Keratinocyte (primary cell): ENCODE results near the gene TIRAP. TPM values are rescaled to one million over a fixed set of nuclear protein-coding genes. Genes with fewer than 3 reads are reported as not detected.

Source experiments
- DNase-seq: peaks from one replicate; pipeline ENCODE4 v3.0.0-alpha.2; 2011; ENCODE audit warnings: low read depth, missing footprints, low spot score
- FAIRE-seq: peaks from 2 replicates; lab custom pipeline; 2011; peaks lifted over from hg19 to GRCh38; lab: Jason Lieb, UNC
- H2AFZ ChIP-seq: 2 replicates; pipeline ENCODE4 v1.6.0; 2012; ENCODE audit warnings: low read length, control low read depth, inconsistent platforms; ENCODE audit not compliant: control insufficient read depth
- H3K27ac ChIP-seq: 2 replicates; pipeline ENCODE4 v1.5.1; 2011; ENCODE audit warnings: low read length; ENCODE audit not compliant: control insufficient read depth, insufficient read depth
- H3K27me3 ChIP-seq: 3 replicates; pipeline ENCODE4 v1.6.0; 2011; ENCODE audit warnings: low read length; ENCODE audit not compliant: control insufficient read depth, insufficient read depth; ENCODE audit errors: extremely low read depth
- H3K36me3 ChIP-seq, 2 experiments: 2 replicates in 1 of 2; 3 replicates in 1 of 2; pipeline ENCODE4 v1.5.1; 2011; ENCODE audit warnings: low read length in 2 of 2, mild to moderate bottlenecking in 1 of 2; ENCODE audit not compliant: control insufficient read depth in 2 of 2, insufficient read depth in 2 of 2; ENCODE audit errors: extremely low read depth in 1 of 2
- H3K4me1 ChIP-seq: 3 replicates; pipeline ENCODE4 v1.5.1; 2011; ENCODE audit warnings: low read length; ENCODE audit not compliant: control insufficient read depth, insufficient read depth; ENCODE audit errors: extremely low read depth
- H3K4me2 ChIP-seq: 3 replicates; pipeline ENCODE4 v1.6.0; 2011; ENCODE audit warnings: low read depth, low read length; ENCODE audit not compliant: control insufficient read depth, insufficient read depth; ENCODE audit errors: extremely low read depth
- H3K4me3 ChIP-seq, 3 experiments: fragments of 200-600 bp in 1 of 3; sonication (generic) in 1 of 3; 2 replicates in 2 of 3; 3 replicates in 1 of 3; pipeline ENCODE4 v1.5.1; 2011 to 2016; ENCODE audit warnings: low read length in 3 of 3, mild to moderate bottlenecking in 3 of 3, control low read depth in 2 of 3, inconsistent platforms in 1 of 3, low read depth in 1 of 3, mixed read lengths in 1 of 3, mixed run types in 1 of 3, moderate library complexity in 1 of 3; ENCODE audit not compliant: control insufficient read depth in 2 of 3, insufficient read depth in 2 of 3; ENCODE audit errors: extremely low read depth in 1 of 3
- H3K79me2 ChIP-seq: 2 replicates; pipeline ENCODE4 v1.6.0; 2012; ENCODE audit warnings: low read length; ENCODE audit not compliant: control insufficient read depth, insufficient read depth
- H3K9ac ChIP-seq: 3 replicates; pipeline ENCODE4 v1.6.0; 2011; ENCODE audit warnings: low read length; ENCODE audit not compliant: control insufficient read depth, insufficient read depth; ENCODE audit errors: extremely low read depth
- H3K9me1 ChIP-seq: 3 replicates; pipeline ENCODE4 v1.6.0; 2011; ENCODE audit warnings: low read length; ENCODE audit not compliant: control insufficient read depth, insufficient read depth; ENCODE audit errors: extremely low read depth
- H3K9me3 ChIP-seq: 2 replicates; pipeline ENCODE4 v1.5.1; 2012; ENCODE audit warnings: low read depth, low read length; ENCODE audit not compliant: control insufficient read depth
- H4K20me1 ChIP-seq: 3 replicates; pipeline ENCODE4 v1.6.0; 2011; ENCODE audit warnings: low read length; ENCODE audit not compliant: control insufficient read depth, insufficient read depth; ENCODE audit errors: extremely low read depth
- CTCF ChIP-seq, 3 experiments: IDR thresholded peaks in 1 of 3; conservative IDR thresholded peaks in 1 of 3; optimal IDR thresholded peaks in 1 of 3; 2 replicates in 2 of 3; 3 replicates in 1 of 3; pipeline versions ENCODE3 to v1.5.1; 2011; ENCODE audit warnings: low read length in 3 of 3, mild to moderate bottlenecking in 3 of 3, moderate library complexity in 2 of 3, control low read depth in 1 of 3, inconsistent platforms in 1 of 3; ENCODE audit not compliant: insufficient read depth in 2 of 3; ENCODE audit errors: extremely low read depth in 1 of 3
- EZH2 ChIP-seq: IDR thresholded peaks from one replicate; pipeline ENCODE4 v1.6.1; 2012; ENCODE audit warnings: inconsistent platforms, mild to moderate bottlenecking, low read length, moderate library complexity
- dilution Hi-C: fragments of 300-500 bp; cut with MboI; formaldehyde crosslinking; loops from one replicate; pipeline ENCODE4 v1.7.0; 2020; ENCODE audit warnings: low sequenced_read_pairs; ENCODE audit not compliant: extremely low pct_ligation_motif_present
- polyA plus RNA-seq, 5 experiments: library from polyadenylated mRNA; depleted of rRNA in 3 of 5; stranded (reverse) in 3 of 5; stranded (forward) in 1 of 5; unstranded in 1 of 5; fragments of >200 nt; gene quantifications; 1 replicate in 1 of 5; 2 replicates in 3 of 5; 3 replicates in 1 of 5; pipeline versions ENCODE4 v1.2.1 to v1.2.3, GENCODE V29; 2011 to 2012; ENCODE audit warnings: missing spikeins in 2 of 5, low read depth in 1 of 5, low replicate concordance in 1 of 5

The TIRAP gene
- polyA plus RNA-seq, 1 donor (not counting 4 experiments of a cell fraction or from before 2014, with no cell fraction given), result 3.2 TPM

GRCh38 chr11:126277322-126277721 is 5.6 kb upstream of the TIRAP start:
- DNase-seq, result no peak
- dilution Hi-C loops, result no loop called here
- TF ChIP-seq CTCF (optimal IDR thresholded peaks at IDR 0.05 in 1 of 3, IDR thresholded peaks at IDR 0.05 in 1 of 3, conservative IDR thresholded peaks at IDR 0.05 in 1 of 3; ENCODE audit: extremely low read depth in 1 of 3, insufficient read depth in 2 of 3, low read length in 3 of 3) (no peak), EZH2 (no peak)

GRCh38 chr11:126277780-126278179 is 5.1 kb upstream of the TIRAP start:
- no peak for DNase-seq
- H3K27ac ChIP-seq, result no peak overlapping the region

More at GRCh38 chr11:126277322-126277721, 5.6 kb upstream of the TIRAP start:
- no peaks in the 10 kb centered on the region for H3K9me1 ChIP-seq
- FAIRE-seq, result no peak
- no peaks in the 10 kb centered on the region for H3K27me3 ChIP-seq
- H4K20me1 ChIP-seq, result no peaks in the 10 kb centered on the region
- H3K36me3 ChIP-seq, result peaks cover 23 to 32% of the 10 kb centered on the region in 2 experiments
- no peaks in the 10 kb centered on the region for H3K9me3 ChIP-seq
- no peak overlapping the region for H3K27ac ChIP-seq
- no peak overlapping the region for H3K9ac ChIP-seq
- H3K4me1 ChIP-seq, result peaks cover 5% of the 10 kb centered on the region
- H3K4me3 ChIP-seq, result no peak overlapping the region
- H3K4me2 ChIP-seq, result no peak overlapping the region
- no peaks in the 10 kb centered on the region for H3K79me2 ChIP-seq
- H2AFZ ChIP-seq, result no peak overlapping the region

More at GRCh38 chr11:126277780-126278179, 5.1 kb upstream of the TIRAP start:
- Histone ChIP-seq H3K79me2 (no peaks in the 10 kb centered on the region), H3K9me1 (no peaks in the 10 kb centered on the region), H3K27me3 (no peaks in the 10 kb centered on the region), H3K36me3 (peaks cover 23 to 32% of the 10 kb centered on the region in 2 experiments), H3K9me3 (no peaks in the 10 kb centered on the region), H3K4me1 (peaks cover 9% of the 10 kb centered on the region), H2AFZ (no peak overlapping the region), H3K4me3 (no peak overlapping the region), H3K4me2 (no peak overlapping the region), H3K9ac (no peak overlapping the region), H4K20me1 (no peaks in the 10 kb centered on the region)
- no peak for TF ChIP-seq CTCF (optimal IDR thresholded peaks at IDR 0.05 in 1 of 3, IDR thresholded peaks at IDR 0.05 in 1 of 3, conservative IDR thresholded peaks at IDR 0.05 in 1 of 3; ENCODE audit: extremely low read depth in 1 of 3, insufficient read depth in 2 of 3, low read length in 3 of 3)
- TF ChIP-seq EZH2, result no peak
- dilution Hi-C loops, result no loop called here
- no peak for FAIRE-seq
